SK-N-MC (cell line): ENCODE data around the gene RPP14.

Experiments
- EZH2 ChIP-seq: fragments of 200-600 bp; sonication (generic); IDR thresholded peaks from one replicate; pipeline ENCODE4 v1.6.1; 2017; ENCODE audit warnings: antibody characterized with exemption
- FOXP2 ChIP-seq: optimal IDR thresholded peaks from 2 replicates; pipeline ENCODE3; 2011; ENCODE audit warnings: mild to moderate bottlenecking, moderate library complexity; ENCODE audit not compliant: insufficient read depth; ENCODE audit errors: extremely low read length, control extremely low read depth
- POLR2AphosphoS5 ChIP-seq: IDR thresholded peaks from 2 replicates; pipeline ENCODE4 v1.6.1; 2012; ENCODE audit warnings: mild to moderate bottlenecking, low read depth, low read length, borderline replicate concordance

- no peak for TF ChIP-seq POLR2AphosphoS5
- TF ChIP-seq EZH2, result no peak
- no peak for TF ChIP-seq FOXP2
These were observed 55.8 kb downstream of the RPP14 start for GRCh38 chr3:58361866-58362265.
